SK-N-SH (cell line): ENCODE measurements around the gene KCNK16. TPM values are rescaled to one million over a fixed set of nuclear protein-coding genes. Genes with fewer than 3 reads are reported as not detected.

Source experiments
- CTCF ChIA-PET: fragments of 300-600, 350-600 bp; formaldehyde crosslinking; extraction: SDS; loops from one replicate; lab custom pipeline; 2021; lab: Yijun Ruan, JAX
- POLR2A ChIA-PET: fragments of 350-600 bp; sonication (Branson Sonifier 250); formaldehyde crosslinking; extraction: SDS; loops from one replicate; lab custom pipeline; 2020; ENCODE audit warnings: antibody characterized with exemption, inconsistent platforms; lab: Yijun Ruan, JAX
- DNase-seq: peaks from one replicate; pipeline ENCODE4 v3.0.0; 2012
- H2AFZ ChIP-seq: fragments of 200-600 bp; sonication (generic); 2 replicates; pipeline ENCODE4 v1.8.1; 2016; ENCODE audit warnings: antibody characterized with exemption, mild to moderate bottlenecking, low read depth
- H3F3A ChIP-seq: fragments of 200-600 bp; sonication (generic); replicated peaks from 2 replicates; pipeline ENCODE3; 2016; ENCODE audit warnings: antibody characterized with exemption, mild to moderate bottlenecking; ENCODE audit not compliant: insufficient read depth
- H3K27ac ChIP-seq, 2 experiments: fragments of 200-500 bp in 1 of 2; fragments of 200-600 bp in 1 of 2; sonication (Bioruptor generic) in 1 of 2; sonication (generic), shearing (Covaris generic) in 1 of 2; 2 replicates each; pipeline versions ENCODE4 v1.5.1 to v1.6.1; 2014 to 2016; ENCODE audit warnings: low read depth in 2 of 2, inconsistent platforms in 1 of 2, low read length in 1 of 2, mild to moderate bottlenecking in 1 of 2, mixed read lengths in 1 of 2
- H3K27me3 ChIP-seq: fragments of 200-600 bp; sonication (generic), shearing (Covaris generic); 2 replicates; pipeline ENCODE4 v1.6.1; 2016; ENCODE audit warnings: mixed run types; ENCODE audit not compliant: insufficient read depth
- H3K36me3 ChIP-seq, 2 experiments: fragments of 200-500 bp in 1 of 2; fragments of 200-600 bp in 1 of 2; sonication (Bioruptor generic) in 1 of 2; sonication (generic) in 1 of 2; replicated peaks in 1 of 2; 2 replicates each; pipeline versions ENCODE3 to v1.5.1; 2014 to 2016; ENCODE audit warnings: low read length in 1 of 2, mild to moderate bottlenecking in 1 of 2; ENCODE audit not compliant: insufficient read depth in 2 of 2, control insufficient read depth in 1 of 2
- H3K4me1 ChIP-seq, 2 experiments: fragments of 200-500 bp in 1 of 2; fragments of 200-600 bp in 1 of 2; sonication (Bioruptor generic) in 1 of 2; sonication (generic), shearing (Covaris generic) in 1 of 2; 2 replicates each; pipeline versions ENCODE4 v1.5.1 to v1.6.1; 2014 to 2016; ENCODE audit warnings: low read depth in 1 of 2, low read length in 1 of 2, mixed run types in 1 of 2; ENCODE audit not compliant: insufficient read depth in 2 of 2, control insufficient read depth in 1 of 2
- H3K4me2 ChIP-seq: fragments of 200-600 bp; sonication (generic), shearing (Covaris generic); 2 replicates; pipeline ENCODE4 v1.6.1; 2017; ENCODE audit warnings: mixed run types
- H3K4me3 ChIP-seq, 2 experiments: fragments of 200-500 bp in 1 of 2; fragments of 200-600 bp in 1 of 2; sonication (Bioruptor generic) in 1 of 2; sonication (generic), shearing (Covaris generic) in 1 of 2; 2 replicates each; pipeline versions ENCODE4 v1.5.1 to v1.8.1; 2014 to 2016; ENCODE audit warnings: low read depth in 2 of 2, inconsistent platforms in 1 of 2, low read length in 1 of 2, mild to moderate bottlenecking in 1 of 2, mixed read lengths in 1 of 2, moderate library complexity in 1 of 2
- H3K79me2 ChIP-seq: fragments of 200-600 bp; sonication (generic); 2 replicates; pipeline ENCODE4 v1.8.1; 2017; ENCODE audit warnings: mild to moderate bottlenecking; ENCODE audit not compliant: insufficient read depth
- H3K9ac ChIP-seq: fragments of 200-600 bp; sonication (generic); 2 replicates; pipeline ENCODE4 v1.6.1; 2017; ENCODE audit warnings: mixed run types
- H3K9me2 ChIP-seq: fragments of 200-600 bp; sonication (generic); 2 replicates; pipeline ENCODE4 v1.6.1; 2017; ENCODE audit warnings: mixed run types
- H3K9me3 ChIP-seq: fragments of 200-600 bp; sonication (generic); 2 replicates; pipeline ENCODE4 v1.6.1; 2017; ENCODE audit warnings: mixed run types, mild to moderate bottlenecking, moderate library complexity
- H4K20me1 ChIP-seq: fragments of 200-600 bp; sonication (generic); 2 replicates; pipeline ENCODE4 v1.6.1; 2017; ENCODE audit warnings: mild to moderate bottlenecking, mixed run types; ENCODE audit not compliant: insufficient read depth
- GABPA ChIP-seq: IDR thresholded peaks from 2 replicates; pipeline ENCODE4 v1.4.0; 2012; ENCODE audit warnings: low read depth, mild to moderate bottlenecking
- IRF3 ChIP-seq: fragments of 150-350 bp; IDR thresholded peaks from 2 replicates; pipeline ENCODE4 v1.6.1; 2016; ENCODE audit warnings: mild to moderate bottlenecking, low read depth, low read length
- MAX ChIP-seq: IDR thresholded peaks from 2 replicates; pipeline ENCODE4 v1.4.0; 2012; ENCODE audit warnings: low read depth
- NFIC ChIP-seq: IDR thresholded peaks from 2 replicates; pipeline ENCODE4 v1.4.0; 2012; ENCODE audit warnings: borderline replicate concordance
- POLR2AphosphoS5 ChIP-seq: IDR thresholded peaks from 2 replicates; pipeline ENCODE4 v1.6.1; 2012; ENCODE audit warnings: low read depth, low read length
- RAD21 ChIP-seq: IDR thresholded peaks from 2 replicates; pipeline ENCODE4 v1.6.1; 2012; ENCODE audit warnings: mild to moderate bottlenecking, low read length
- RCOR1 ChIP-seq: fragments of 150-350 bp; IDR thresholded peaks from 2 replicates; pipeline ENCODE4 v1.6.1; 2017; ENCODE audit warnings: antibody characterized with exemption, low read length
- SMC3 ChIP-seq: IDR thresholded peaks from 2 replicates; pipeline ENCODE4 v1.6.1; 2012; ENCODE audit warnings: low read depth, low read length, improper control_type of control experiment
- TAF1 ChIP-seq: IDR thresholded peaks from 2 replicates; pipeline ENCODE4 v1.6.1; 2012; ENCODE audit warnings: low read depth, mild to moderate bottlenecking, low read length, moderate library complexity, borderline replicate concordance
- TEAD4 ChIP-seq: IDR thresholded peaks from 2 replicates; pipeline ENCODE4 v1.4.0; 2012; ENCODE audit warnings: mild to moderate bottlenecking, borderline replicate concordance; ENCODE audit not compliant: insufficient read depth
- WGBS: methylation state at CpG from one replicate; pipeline ENCODE4 v1.1.6; 2017; ENCODE audit warnings: low lambda C conversion rate; 5-methylcytosine and 5-hydroxymethylcytosine counted together
- polyA plus RNA-seq, 3 experiments: library from polyadenylated mRNA; depleted of rRNA; stranded (reverse); fragments of >200 nt; gene quantifications; 2 replicates each; pipeline ENCODE4 v1.2.3, GENCODE V29; 2012
- TF ChIP-seq, protein P1 (sequence below): IDR thresholded peaks from 2 replicates; pipeline ENCODE4 v1.4.0; 2012; ENCODE audit warnings: low read depth, borderline replicate concordance
- TF ChIP-seq, protein P2 (sequence below): fragments of 200-600 bp; sonication (generic); IDR thresholded peaks from 2 replicates; pipeline ENCODE4 v1.6.1; 2017; ENCODE audit warnings: antibody characterized with exemption, mild to moderate bottlenecking, moderate library complexity

The KCNK16 gene
- polyA plus RNA-seq, 1 of the 3 experiments (the other 2 are of a cell fraction), result not detected

- Histone ChIP-seq H3K9me3 (no peaks in the 10 kb centered on the region; the same call in 1 of the 2 replicates), H3K27me3 (no peaks in the 10 kb centered on the region), H3K4me3 (no peak overlapping the region), H3K9ac (no peak overlapping the region), H3K4me2 (no peak overlapping the region), H3F3A (no peaks in the 10 kb centered on the region), H3K9me2 (no peaks in the 10 kb centered on the region), H3K27ac (no peak overlapping the region), H3K36me3 (no peaks in the 10 kb centered on the region), H4K20me1 (no peaks in the 10 kb centered on the region), H3K4me1 (peaks cover 0 to 22% of the 10 kb centered on the region in 2 experiments; a peak in 1 of 4 replicates), H3K79me2 (no peaks in the 10 kb centered on the region), H2AFZ (no peak overlapping the region)
- ChIA-PET POLR2A (no interaction called here), CTCF (interaction anchor here (0.8 to 1.9 kb wide), 4 partner anchors 8 to 1657 kb away, joined by 3 to 16 read pairs (median 4); no protein-coding TSS in a partner anchor)
- 34% methylated on average over 3 of the region's 3 CpGs for WGBS
- no peak for DNase-seq
- TF ChIP-seq GABPA (no peak), SMC3 (no peak), TEAD4 (no peak), RAD21 (no peak), MAX (no peak), IRF3 (no peak), NFIC (no peak), POLR2AphosphoS5 (no peak), TAF1 (no peak)
- TF ChIP-seq, protein P1, sequence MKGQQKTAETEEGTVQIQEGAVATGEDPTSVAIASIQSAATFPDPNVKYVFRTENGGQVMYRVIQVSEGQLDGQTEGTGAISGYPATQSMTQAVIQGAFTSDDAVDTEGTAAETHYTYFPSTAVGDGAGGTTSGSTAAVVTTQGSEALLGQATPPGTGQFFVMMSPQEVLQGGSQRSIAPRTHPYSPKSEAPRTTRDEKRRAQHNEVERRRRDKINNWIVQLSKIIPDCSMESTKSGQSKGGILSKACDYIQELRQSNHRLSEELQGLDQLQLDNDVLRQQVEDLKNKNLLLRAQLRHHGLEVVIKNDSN, result no peak
These were observed 47.9 kb upstream of the KCNK16 start for GRCh38 chr6:39370390-39370789.

GRCh38 chr6:39369987-39370386, 47.5 kb upstream of the KCNK16 start:
- Histone ChIP-seq H3K9ac (no peak overlapping the region), H3K27me3 (no peaks in the 10 kb centered on the region), H3K36me3 (no peaks in the 10 kb centered on the region), H4K20me1 (no peaks in the 10 kb centered on the region), H2AFZ (no peak overlapping the region), H3K4me2 (no peak overlapping the region), H3K9me3 (no peaks in the 10 kb centered on the region; the same call in 1 of the 2 replicates), H3K4me3 (no peak overlapping the region), H3K79me2 (no peaks in the 10 kb centered on the region), H3K27ac (no peak overlapping the region), H3K4me1 (peaks cover 0 to 22% of the 10 kb centered on the region in 2 experiments; a peak in 1 of 4 replicates), H3K9me2 (no peaks in the 10 kb centered on the region), H3F3A (no peaks in the 10 kb centered on the region)
- TF ChIP-seq, protein P2, sequence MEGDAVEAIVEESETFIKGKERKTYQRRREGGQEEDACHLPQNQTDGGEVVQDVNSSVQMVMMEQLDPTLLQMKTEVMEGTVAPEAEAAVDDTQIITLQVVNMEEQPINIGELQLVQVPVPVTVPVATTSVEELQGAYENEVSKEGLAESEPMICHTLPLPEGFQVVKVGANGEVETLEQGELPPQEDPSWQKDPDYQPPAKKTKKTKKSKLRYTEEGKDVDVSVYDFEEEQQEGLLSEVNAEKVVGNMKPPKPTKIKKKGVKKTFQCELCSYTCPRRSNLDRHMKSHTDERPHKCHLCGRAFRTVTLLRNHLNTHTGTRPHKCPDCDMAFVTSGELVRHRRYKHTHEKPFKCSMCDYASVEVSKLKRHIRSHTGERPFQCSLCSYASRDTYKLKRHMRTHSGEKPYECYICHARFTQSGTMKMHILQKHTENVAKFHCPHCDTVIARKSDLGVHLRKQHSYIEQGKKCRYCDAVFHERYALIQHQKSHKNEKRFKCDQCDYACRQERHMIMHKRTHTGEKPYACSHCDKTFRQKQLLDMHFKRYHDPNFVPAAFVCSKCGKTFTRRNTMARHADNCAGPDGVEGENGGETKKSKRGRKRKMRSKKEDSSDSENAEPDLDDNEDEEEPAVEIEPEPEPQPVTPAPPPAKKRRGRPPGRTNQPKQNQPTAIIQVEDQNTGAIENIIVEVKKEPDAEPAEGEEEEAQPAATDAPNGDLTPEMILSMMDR, result 0 out of 2 replicates have a peak, but pooled peaks have one; percentile 8
- TF ChIP-seq RCOR1, result no peak
- 0% methylated on average over 1 of the region's 1 CpG for WGBS
- ChIA-PET CTCF (interaction anchor here (0.8 to 1.9 kb wide), 3 partner anchors 8 to 1658 kb away, joined by 3 to 16 read pairs (median 5); no protein-coding TSS in a partner anchor), POLR2A (no interaction called here)
- DNase-seq, result no peak
